Tibial nerve (tissue), 3 donors: Measurements from ENCODE around the gene CDH13.

Experiments used
- CTCF ChIP-seq, 5 experiments: fragments of 200-600 bp in 3 of 5; fragments of 450-650 bp in 2 of 5; sonication (generic) in 3 of 5; IDR thresholded peaks; one replicate each; pipeline ENCODE4 v1.5.1; 2016 to 2019; ENCODE audit warnings: antibody characterized with exemption in 5 of 5, mild to moderate bottlenecking in 3 of 5, moderate library complexity in 2 of 5
- POLR2A ChIP-seq, 2 donors: fragments of 450-650 bp; IDR thresholded peaks; one replicate each; pipeline ENCODE4 v1.6.1; 2017; ENCODE audit warnings: antibody characterized with exemption in 2 of 2, mild to moderate bottlenecking in 2 of 2, moderate library complexity in 2 of 2

- TF ChIP-seq CTCF (IDR thresholded peaks at IDR 0.05) (no peak), POLR2A (IDR thresholded peaks at IDR 0.05) (no peak)
These were observed 1216.9 kb downstream of the CDH13 start for GRCh38 chr16:83843657-83844056.
